Ishikawa (cell line): ENCODE data around the gene OPHN1.

Experiments used
- CREB1 ChIP-seq: IDR thresholded peaks from 2 replicates; pipeline ENCODE4 v1.6.1; 2012; ENCODE audit warnings: low read depth
- EP300 ChIP-seq: IDR thresholded peaks from 2 replicates; pipeline ENCODE4 v1.6.1; 2012; ENCODE audit warnings: borderline replicate concordance
- FOXM1 ChIP-seq: IDR thresholded peaks from 2 replicates; pipeline ENCODE4 v1.6.1; 2012; ENCODE audit warnings: low read depth, borderline replicate concordance
- NFIC ChIP-seq: IDR thresholded peaks from 2 replicates; pipeline ENCODE4 v1.6.1; 2012
- RAD21 ChIP-seq: IDR thresholded peaks from 2 replicates; pipeline ENCODE4 v1.6.1; 2012; ENCODE audit warnings: low read depth
- REST ChIP-seq: IDR thresholded peaks from 2 replicates; pipeline ENCODE4 v1.6.1; 2012; ENCODE audit warnings: low read depth, mild to moderate bottlenecking
- TAF1 ChIP-seq: IDR thresholded peaks from 2 replicates; pipeline ENCODE4 v1.6.1; 2012; ENCODE audit warnings: low read depth, mild to moderate bottlenecking
- TCF12 ChIP-seq: IDR thresholded peaks from 2 replicates; pipeline ENCODE4 v1.6.1; 2012; ENCODE audit warnings: low read depth
- YY1 ChIP-seq: IDR thresholded peaks from 2 replicates; pipeline ENCODE4 v1.6.1; 2012; ENCODE audit warnings: low read depth
- ZBTB7A ChIP-seq: IDR thresholded peaks from 2 replicates; pipeline ENCODE4 v1.6.1; 2012; ENCODE audit warnings: low read depth
- TF ChIP-seq, protein P1 (sequence below): IDR thresholded peaks from 2 replicates; pipeline ENCODE4 v1.6.1; 2012

GRCh38 chrX:68049466-68049865, 383.8 kb downstream of the OPHN1 start:
- TF ChIP-seq YY1, result no peak
- TF ChIP-seq RAD21, result no peak
- no peak for TF ChIP-seq TAF1
- no peak for TF ChIP-seq REST
- no peak for TF ChIP-seq EP300
- no peak for TF ChIP-seq NFIC
- TF ChIP-seq, protein P1, sequence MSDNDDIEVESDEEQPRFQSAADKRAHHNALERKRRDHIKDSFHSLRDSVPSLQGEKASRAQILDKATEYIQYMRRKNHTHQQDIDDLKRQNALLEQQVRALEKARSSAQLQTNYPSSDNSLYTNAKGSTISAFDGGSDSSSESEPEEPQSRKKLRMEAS, result no peak
- no peak for TF ChIP-seq TCF12
- TF ChIP-seq ZBTB7A, result no peak
- TF ChIP-seq FOXM1, result no peak
- TF ChIP-seq CREB1, result no peak
